ELR (cell line): ENCODE measurements around the gene TRNT1.

Experiments
- DNase-seq: peaks from one replicate; pipeline ENCODE4 v3.0.0-alpha.2; 2015; ENCODE audit warnings: low read depth

The TRNT1 gene

GRCh38 chr3:3126477-3127431 lies at the start of gene TRNT1:
Gene TRNT1, plus strand, starts transcription at chr3:3126940. Its CDS starts 2,101 bp downstream, at chr3:3129041.
- peak; percentile 93 for DNase-seq

- no peak for DNase-seq
These were observed 46.4 kb upstream of the TRNT1 start for GRCh38 chr3:3080309-3080708.

GRCh38 chr3:3081381-3082233 lies 45.1 kb upstream of the TRNT1 start:
- no peak for DNase-seq

- DNase-seq, result no peak
These were observed 44.4 kb upstream of the TRNT1 start for GRCh38 chr3:3082234-3082924.

GRCh38 chr3:3084890-3085289 lies 41.9 kb upstream of the TRNT1 start:
- DNase-seq, result no peak

GRCh38 chr3:3085782-3086181 lies 41.0 kb upstream of the TRNT1 start:
- DNase-seq, result no peak

GRCh38 chr3:3086239-3086638 lies 40.5 kb upstream of the TRNT1 start:
- DNase-seq, result no peak

GRCh38 chr3:3087279-3087678 lies 39.5 kb upstream of the TRNT1 start:
- no peak for DNase-seq

- no peak for DNase-seq
These were observed 38.8 kb upstream of the TRNT1 start for GRCh38 chr3:3087716-3088465.

- DNase-seq, result no peak
These were observed 37.7 kb upstream of the TRNT1 start for GRCh38 chr3:3089017-3089416.

- no peak for DNase-seq
These were observed 28.8 kb upstream of the TRNT1 start for GRCh38 chr3:3097958-3098357.

- no peak for DNase-seq
These were observed 24.9 kb upstream of the TRNT1 start for GRCh38 chr3:3101660-3102458.

GRCh38 chr3:3102751-3103150 lies 24.0 kb upstream of the TRNT1 start:
- DNase-seq, result no peak

GRCh38 chr3:3105246-3105645 lies 21.5 kb upstream of the TRNT1 start:
- DNase-seq, result no peak

- DNase-seq, result no peak
These were observed 20.9 kb upstream of the TRNT1 start for GRCh38 chr3:3105815-3106214.

- DNase-seq, result no peak
These were observed 19.6 kb upstream of the TRNT1 start for GRCh38 chr3:3107181-3107580.

- DNase-seq, result no peak
These were observed 18.9 kb upstream of the TRNT1 start for GRCh38 chr3:3107858-3108257.

GRCh38 chr3:3109407-3110298 lies 17.1 kb upstream of the TRNT1 start:
- no peak for DNase-seq

- DNase-seq, result no peak
These were observed 16.5 kb upstream of the TRNT1 start, which contains the start of gene IL5RA for GRCh38 chr3:3110299-3110630. Gene IL5RA, minus strand, starts transcription at chr3:3110374. Its CDS starts 5,390 bp downstream, at chr3:3104984.
